ENCODE results near the gene MYO3B.
"Not testable (repeated sequence)": the region's sequence is repeated elsewhere in the genome, so short reads cannot be mapped to it uniquely, and the experiment has no call there.

MYO3B gene

DNA sequence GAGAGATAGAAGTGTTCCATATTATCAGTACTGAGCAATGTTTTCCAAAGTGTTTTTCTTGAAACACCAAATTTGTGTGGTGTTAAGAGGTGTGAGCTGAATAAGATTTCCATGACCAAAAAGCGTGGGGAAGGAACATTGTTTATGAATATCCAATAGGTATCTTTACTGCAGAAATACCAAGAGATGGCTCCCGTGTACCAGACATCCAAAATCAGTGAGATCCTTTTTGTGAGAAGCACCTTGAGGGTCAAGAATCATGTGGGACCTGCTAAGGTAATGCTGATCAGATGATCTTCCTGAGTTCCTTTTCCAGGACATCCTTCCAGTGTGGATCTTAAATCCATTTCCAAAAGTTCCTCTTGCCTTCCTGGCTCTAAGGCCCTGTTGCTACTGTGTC lies 246.0 kb downstream of the MYO3B start:
- no peaks in the 10 kb centered on the region for H3K27me3 ChIP-seq (ENCODE audit: insufficient read depth, low read depth, severe bottlenecking)
- no peak for DNase-seq
- no peaks in the 10 kb centered on the region for H3K9me3 ChIP-seq (ENCODE audit: severe bottlenecking)
- H3K27ac ChIP-seq: no peak overlapping the region
- no peak overlapping the region for H3K4me3 ChIP-seq (ENCODE audit: low read depth, low read length)
- TF ChIP-seq, protein P1, sequence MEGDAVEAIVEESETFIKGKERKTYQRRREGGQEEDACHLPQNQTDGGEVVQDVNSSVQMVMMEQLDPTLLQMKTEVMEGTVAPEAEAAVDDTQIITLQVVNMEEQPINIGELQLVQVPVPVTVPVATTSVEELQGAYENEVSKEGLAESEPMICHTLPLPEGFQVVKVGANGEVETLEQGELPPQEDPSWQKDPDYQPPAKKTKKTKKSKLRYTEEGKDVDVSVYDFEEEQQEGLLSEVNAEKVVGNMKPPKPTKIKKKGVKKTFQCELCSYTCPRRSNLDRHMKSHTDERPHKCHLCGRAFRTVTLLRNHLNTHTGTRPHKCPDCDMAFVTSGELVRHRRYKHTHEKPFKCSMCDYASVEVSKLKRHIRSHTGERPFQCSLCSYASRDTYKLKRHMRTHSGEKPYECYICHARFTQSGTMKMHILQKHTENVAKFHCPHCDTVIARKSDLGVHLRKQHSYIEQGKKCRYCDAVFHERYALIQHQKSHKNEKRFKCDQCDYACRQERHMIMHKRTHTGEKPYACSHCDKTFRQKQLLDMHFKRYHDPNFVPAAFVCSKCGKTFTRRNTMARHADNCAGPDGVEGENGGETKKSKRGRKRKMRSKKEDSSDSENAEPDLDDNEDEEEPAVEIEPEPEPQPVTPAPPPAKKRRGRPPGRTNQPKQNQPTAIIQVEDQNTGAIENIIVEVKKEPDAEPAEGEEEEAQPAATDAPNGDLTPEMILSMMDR (IDR thresholded peaks at IDR 0.05; ENCODE audit: low read depth, low read length): no peak
- H3K36me3 ChIP-seq: no peaks in the 10 kb centered on the region

DNA sequence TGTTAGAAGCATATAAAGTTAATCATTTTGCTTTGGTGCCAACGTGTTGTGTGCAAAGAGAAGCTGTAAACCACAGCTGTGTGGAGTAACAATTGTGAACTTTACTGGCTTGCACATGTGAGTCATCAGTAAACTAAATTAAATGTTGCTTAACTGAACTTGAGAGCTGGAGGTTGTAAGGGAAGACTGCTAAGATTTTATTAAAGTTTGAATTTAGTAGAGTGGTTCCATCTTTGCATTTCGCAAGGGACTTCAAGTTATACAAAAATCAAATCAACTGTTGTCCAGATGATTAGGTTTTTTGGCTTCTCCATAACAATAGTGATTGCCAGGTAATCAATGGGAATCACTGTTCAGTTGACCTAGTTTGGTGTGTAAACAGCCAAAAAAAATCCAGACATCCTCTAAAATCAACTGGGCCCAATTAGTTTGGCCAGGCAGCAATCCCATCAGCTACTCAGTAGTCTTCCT lies 247.4 kb downstream of the MYO3B start:
- Histone ChIP-seq H3K4me3 (ENCODE audit: low read depth, low read length) (no peak overlapping the region), H3K27ac (no peak overlapping the region), H3K9me3 (ENCODE audit: severe bottlenecking) (no peaks in the 10 kb centered on the region), H3K36me3 (no peaks in the 10 kb centered on the region), H3K27me3 (ENCODE audit: insufficient read depth, low read depth, severe bottlenecking) (no peaks in the 10 kb centered on the region)
- TF ChIP-seq, protein P1 (IDR thresholded peaks at IDR 0.05; ENCODE audit: low read depth, low read length): no peak
- DNase-seq: no peak

DNA sequence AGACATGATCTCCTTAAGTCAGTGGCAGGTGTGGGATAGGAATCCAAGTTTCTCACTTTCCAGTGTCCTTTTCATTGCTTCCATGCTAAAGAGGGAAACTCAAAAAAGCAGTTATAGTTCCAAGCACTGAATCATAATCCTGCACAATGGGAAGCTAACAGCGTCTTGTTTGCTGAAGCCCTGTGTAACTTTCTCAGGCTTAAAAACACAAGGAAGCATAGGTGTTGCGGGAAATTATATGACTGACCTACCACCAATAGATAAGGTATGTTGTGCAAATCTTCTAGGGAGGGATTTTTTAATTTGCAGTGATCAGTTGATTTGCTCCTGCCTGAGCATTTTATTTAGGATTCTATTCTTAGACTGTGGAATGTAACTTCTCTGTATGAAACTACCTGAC lies 250.9 kb downstream of the MYO3B start:
- DNase-seq: no peak
- no peaks in the 10 kb centered on the region for H3K9me3 ChIP-seq (ENCODE audit: severe bottlenecking)
- no peak overlapping the region for H3K4me3 ChIP-seq (ENCODE audit: low read depth, low read length)
- H3K27me3 ChIP-seq (ENCODE audit: insufficient read depth, low read depth, severe bottlenecking): no peaks in the 10 kb centered on the region
- H3K27ac ChIP-seq: no peak overlapping the region
- TF ChIP-seq, protein P1 (IDR thresholded peaks at IDR 0.05; ENCODE audit: low read depth, low read length): no peak
- H3K36me3 ChIP-seq: no peaks in the 10 kb centered on the region

DNA sequence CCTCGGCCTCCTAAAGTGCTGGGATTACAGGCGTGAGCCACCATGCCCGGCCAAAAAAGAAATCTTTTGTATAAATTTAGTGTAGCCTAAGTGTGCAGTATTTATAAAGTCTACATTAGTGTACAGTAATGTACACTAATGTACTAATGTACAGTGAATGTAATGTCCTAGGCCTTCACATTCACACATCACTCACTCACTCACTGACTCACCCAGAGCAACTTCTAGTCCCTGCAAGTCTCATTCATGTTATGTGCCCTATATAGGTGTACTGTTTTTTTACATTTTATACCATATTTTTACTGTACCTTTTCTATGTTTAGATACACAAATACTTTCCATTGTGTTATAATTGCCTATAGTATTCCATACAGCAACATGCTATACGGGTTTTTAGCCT lies 254.9 kb downstream of the MYO3B start:
- no peaks in the 10 kb centered on the region for H3K9me3 ChIP-seq (ENCODE audit: severe bottlenecking)
- no peak overlapping the region for H3K4me3 ChIP-seq (ENCODE audit: low read depth, low read length)
- TF ChIP-seq, protein P1 (IDR thresholded peaks at IDR 0.05; ENCODE audit: low read depth, low read length): no peak
- H3K27me3 ChIP-seq (ENCODE audit: insufficient read depth, low read depth, severe bottlenecking): no peaks in the 10 kb centered on the region
- no peaks in the 10 kb centered on the region for H3K36me3 ChIP-seq
- H3K27ac ChIP-seq: no peak overlapping the region
- no peak for DNase-seq

DNA sequence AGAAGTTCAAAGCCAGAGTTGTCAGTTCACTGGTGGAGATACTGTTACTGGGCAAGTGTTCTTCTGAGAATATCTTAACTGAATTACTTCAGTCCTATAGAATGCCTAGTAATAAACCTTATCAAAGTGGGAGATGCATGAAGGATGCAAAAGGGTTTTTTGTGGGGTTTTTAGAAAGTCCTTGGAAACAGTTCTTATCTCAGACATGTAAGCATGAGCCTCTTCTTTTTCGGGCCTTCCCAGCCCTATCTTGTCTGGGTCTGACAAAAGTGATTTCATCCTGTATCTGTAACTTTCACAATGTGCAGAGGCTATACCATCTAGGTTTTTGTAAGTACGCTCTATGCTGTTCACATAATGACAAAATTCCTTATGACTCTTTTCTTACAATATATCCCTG lies 255.5 kb downstream of the MYO3B start:
- TF ChIP-seq, protein P1 (IDR thresholded peaks at IDR 0.05; ENCODE audit: low read depth, low read length): no peak
- Histone ChIP-seq H3K27me3 (ENCODE audit: insufficient read depth, low read depth, severe bottlenecking) (no peaks in the 10 kb centered on the region), H3K9me3 (ENCODE audit: severe bottlenecking) (no peaks in the 10 kb centered on the region), H3K36me3 (no peaks in the 10 kb centered on the region), H3K4me3 (ENCODE audit: low read depth, low read length) (no peak overlapping the region), H3K27ac (no peak overlapping the region)
- no peak for DNase-seq

DNA sequence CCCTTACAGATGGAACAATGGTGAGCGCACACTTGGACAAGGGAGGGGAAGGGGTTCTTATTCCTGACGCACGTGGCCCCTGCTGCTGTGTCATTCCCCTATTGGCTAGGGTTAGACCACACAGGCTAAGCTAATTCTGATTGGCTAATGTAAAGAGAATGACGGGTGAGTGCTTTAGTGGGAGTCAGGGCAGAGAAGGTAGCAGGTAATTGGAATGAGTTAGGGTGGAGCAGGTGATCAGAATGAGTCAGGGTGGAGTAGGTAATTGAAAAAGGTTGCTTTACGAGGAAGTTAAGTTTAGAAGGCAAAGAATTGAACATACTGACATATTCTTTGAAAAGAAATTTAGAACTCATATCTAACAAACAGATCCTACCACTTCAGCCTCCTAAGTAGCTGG lies 256.4 kb downstream of the MYO3B start:
- DNase-seq: not testable (repeated sequence)

More for the DNA sequence above, 256.4 kb downstream of the MYO3B start:
- not testable (repeated sequence) for H3K4me3 ChIP-seq (ENCODE audit: low read depth, low read length); H3K27me3 ChIP-seq (ENCODE audit: insufficient read depth, low read depth, severe bottlenecking); H3K36me3 ChIP-seq; H3K27ac ChIP-seq; H3K9me3 ChIP-seq (ENCODE audit: severe bottlenecking)
